Measurements from ENCODE around the gene BAIAP3. TPM values are rescaled to one million over a fixed set of nuclear protein-coding genes. Genes with fewer than 3 reads are reported as not detected.

The BAIAP3 gene
- total RNA-seq, 1 experiment from 2014 or later = 44.7 TPM

- Histone ChIP-seq H3K9ac (ENCODE audit: low read length) (no peak overlapping the region), H2AFZ (ENCODE audit: low read depth, low read length, poor library complexity, severe bottlenecking) (no peak overlapping the region), H3K4me1 (ENCODE audit: control insufficient read depth in 1 of 2, insufficient read depth in 2 of 2, low read length in 2 of 2) (peaks cover 54 to 93% of the 10 kb centered on the region in 2 experiments), H4K20me1 (ENCODE audit: insufficient read depth) (no peaks in the 10 kb centered on the region), H3K9me2 (ENCODE audit: insufficient read depth) (no peaks in the 10 kb centered on the region), H3K27me3 (ENCODE audit: insufficient read depth, low read length) (no peaks in the 10 kb centered on the region), H3K36me3 (ENCODE audit: control insufficient read depth in 1 of 2, insufficient read depth in 2 of 2, low read length in 2 of 2) (no peaks in the 10 kb centered on the region), H3K27ac (ENCODE audit: low read depth, low read length) (no peak overlapping the region), H3K79me2 (ENCODE audit: insufficient read depth, low read length) (no peaks in the 10 kb centered on the region), H3K4me3 (replicated peaks in 1 of 2; ENCODE audit: low read depth in 1 of 2, low read length in 2 of 2) (no peak overlapping the region), H3K9me3 (ENCODE audit: control insufficient read depth in 1 of 2, insufficient read depth in 1 of 2, low read depth in 1 of 2, low read length in 2 of 2) (no peaks in the 10 kb centered on the region), H3K4me2 (ENCODE audit: low read length) (no peak overlapping the region)
- intact Hi-C loops (cut with micrococcal nuclease) = no loop called here
- no peak for TF ChIP-seq POLR2A (IDR thresholded peaks at IDR 0.05; ENCODE audit: borderline replicate concordance, extremely low read depth, insufficient read depth, insufficient read length)
- TF ChIP-seq SRF (IDR thresholded peaks at IDR 0.05; ENCODE audit: low read depth) = no peak
- TF ChIP-seq EGR1 (IDR thresholded peaks at IDR 0.05; ENCODE audit: low read depth) = no peak
- TF ChIP-seq RAD21 (IDR thresholded peaks at IDR 0.05; ENCODE audit: low read depth) = no peak
- TF ChIP-seq EZH2phosphoT487 (IDR thresholded peaks at IDR 0.05; ENCODE audit: borderline replicate concordance) = no peak
- TF ChIP-seq POLR2AphosphoS5 (IDR thresholded peaks at IDR 0.05; ENCODE audit: low read depth, low read length) = no peak
- TF ChIP-seq ELF1 (IDR thresholded peaks at IDR 0.05; ENCODE audit: borderline replicate concordance, low read depth) = no peak
- no peak for TF ChIP-seq ATF3 (IDR thresholded peaks at IDR 0.05)
- no peak for TF ChIP-seq CEBPB (IDR thresholded peaks at IDR 0.05; ENCODE audit: low read depth)
- ChIA-PET POLR2A (no interaction called here), RAD21 (ENCODE audit: low non-redundant PET in 1 of 2, low total read pairs in 2 of 2, uncharacterized antibody in 2 of 2, unreplicated experiment in 2 of 2) (no interaction called here), CTCF (no interaction called here)
- BruUV-seq (replicated peaks) = no TSS peak
- ATAC-seq (no peak), DNase-seq (ENCODE audit: low read depth, low spot score) (no peak)
These were observed 33.6 kb upstream of the BAIAP3 start for GRCh38 chr16:1299868-1300203.

- H3K4me1 ChIP-seq (ENCODE audit: control insufficient read depth in 1 of 2, insufficient read depth in 2 of 2, low read length in 2 of 2) = peaks cover 57 to 95% of the 10 kb centered on the region in 2 experiments
- ATAC-seq (peak; percentile 65), DNase-seq (ENCODE audit: low read depth, low spot score) (no peak)
- RAD21 ChIA-PET (ENCODE audit: low non-redundant PET in 1 of 2, low total read pairs in 2 of 2, uncharacterized antibody in 2 of 2, unreplicated experiment in 2 of 2) = no interaction called here
- H3K9me2 ChIP-seq (ENCODE audit: insufficient read depth) = no peaks in the 10 kb centered on the region
- peak overlapping the region; percentile 96; the same call in 1 of the 2 replicates for H3K27ac ChIP-seq (ENCODE audit: low read depth, low read length)
- H3K36me3 ChIP-seq (ENCODE audit: control insufficient read depth in 1 of 2, insufficient read depth in 2 of 2, low read length in 2 of 2) = no peaks in the 10 kb centered on the region
- H3K79me2 ChIP-seq (ENCODE audit: insufficient read depth, low read length) = no peaks in the 10 kb centered on the region
- CTCF ChIA-PET = interaction anchor here (0.6 kb wide), 1 partner anchor 57 kb away, joined by 3 read pairs; no protein-coding TSS in a partner anchor
- H2AFZ ChIP-seq (ENCODE audit: low read depth, low read length, poor library complexity, severe bottlenecking) = peak overlapping the region; percentile 25
- peak overlapping the region; percentile 65 for H3K4me2 ChIP-seq (ENCODE audit: low read length)
- no peaks in the 10 kb centered on the region for H3K9me3 ChIP-seq (ENCODE audit: control insufficient read depth in 1 of 2, insufficient read depth in 1 of 2, low read depth in 1 of 2, low read length in 2 of 2)
- H3K27me3 ChIP-seq (ENCODE audit: insufficient read depth, low read length) = no peaks in the 10 kb centered on the region
- intact Hi-C loops (cut with micrococcal nuclease) = no loop called here
- peak overlapping the region; percentile 16 to 24; a peak in 3 of 4 replicates for H3K4me3 ChIP-seq (replicated peaks in 1 of 2; ENCODE audit: low read depth in 1 of 2, low read length in 2 of 2)
- no peaks in the 10 kb centered on the region for H4K20me1 ChIP-seq (ENCODE audit: insufficient read depth)
- peak overlapping the region; percentile 51 for H3K9ac ChIP-seq (ENCODE audit: low read length)
- POLR2A ChIA-PET = no interaction called here
- no TSS peak for BruUV-seq (replicated peaks)
- TF ChIP-seq SIN3A (IDR thresholded peaks at IDR 0.05; ENCODE audit: low read depth) (no peak), POLR2A (IDR thresholded peaks at IDR 0.05; ENCODE audit: borderline replicate concordance, extremely low read depth, insufficient read depth, insufficient read length) (no peak), ZBTB33 (IDR thresholded peaks at IDR 0.05; ENCODE audit: extremely low read depth, insufficient replicate concordance, low read length) (no peak), TCF7L2 (IDR thresholded peaks at IDR 0.05; ENCODE audit: borderline replicate concordance, extremely low read depth, insufficient read depth, insufficient read length) (no peak), EZH2 (IDR thresholded peaks at IDR 0.05) (no peak), CEBPB (IDR thresholded peaks at IDR 0.05; ENCODE audit: low read depth) (no peak), SP1 (IDR thresholded peaks at IDR 0.05; ENCODE audit: low read depth) (no peak), FOSL1 (IDR thresholded peaks at IDR 0.05; ENCODE audit: low read depth) (no peak), EZH2phosphoT487 (IDR thresholded peaks at IDR 0.05; ENCODE audit: borderline replicate concordance) (no peak), EGR1 (IDR thresholded peaks at IDR 0.05; ENCODE audit: low read depth) (no peak), ELF1 (IDR thresholded peaks at IDR 0.05; ENCODE audit: borderline replicate concordance, low read depth) (no peak), SRF (IDR thresholded peaks at IDR 0.05; ENCODE audit: low read depth) (no peak), POLR2AphosphoS5 (IDR thresholded peaks at IDR 0.05; ENCODE audit: low read depth, low read length) (peak; percentile 36; the same call in 1 of the 2 replicates), CBX3 (IDR thresholded peaks at IDR 0.05; ENCODE audit: low read depth) (no peak), JUND (IDR thresholded peaks at IDR 0.05) (no peak)
These were observed 32.6 kb upstream of the BAIAP3 start for GRCh38 chr16:1300664-1301476.
